GM19099 (cell line): ENCODE results near the gene ZMIZ2.

Source experiments
- POLR2A ChIP-seq: IDR thresholded peaks from 3 replicates; pipeline ENCODE4 v1.6.1; 2011; ENCODE audit warnings: low read depth; ENCODE audit not compliant: insufficient read length; ENCODE audit errors: extremely low read depth

Gene ZMIZ2

GRCh38 chr7:44802418-44803025 is 53.9 kb downstream of the ZMIZ2 start:
- no peak for TF ChIP-seq POLR2A

- peak; percentile 1 for TF ChIP-seq POLR2A
These were observed 55.3 kb downstream of the ZMIZ2 start for GRCh38 chr7:44803828-44804519.

GRCh38 chr7:44805950-44806349 is 57.3 kb downstream of the ZMIZ2 start:
- no peak for TF ChIP-seq POLR2A

- no peak for TF ChIP-seq POLR2A
These were observed 60.3 kb downstream of the ZMIZ2 start for GRCh38 chr7:44808914-44809393.

- no peak for TF ChIP-seq POLR2A
These were observed 62.4 kb downstream of the ZMIZ2 start for GRCh38 chr7:44811093-44811492.

GRCh38 chr7:44811571-44811970 is 62.9 kb downstream of the ZMIZ2 start:
- no peak for TF ChIP-seq POLR2A

- TF ChIP-seq POLR2A: no peak
These were observed 66.3 kb downstream of the ZMIZ2 start for GRCh38 chr7:44814919-44815318.

GRCh38 chr7:44819292-44819691 is 70.6 kb downstream of the ZMIZ2 start:
- TF ChIP-seq POLR2A: no peak
